ENCODE measurements around the gene KCTD14. TPM values are rescaled to one million over a fixed set of nuclear protein-coding genes. Genes with fewer than 3 reads are reported as not detected.
A peak's percentile ranks its signal among the peaks of the same experiment; 100 is the strongest.

The KCTD14 gene
- total and polyA plus RNA-seq, 2 of the 8 experiments (the other 6 are each of a cell fraction or from before 2014, with no cell fraction given), result 21.6 to 24.9 TPM

DNA sequence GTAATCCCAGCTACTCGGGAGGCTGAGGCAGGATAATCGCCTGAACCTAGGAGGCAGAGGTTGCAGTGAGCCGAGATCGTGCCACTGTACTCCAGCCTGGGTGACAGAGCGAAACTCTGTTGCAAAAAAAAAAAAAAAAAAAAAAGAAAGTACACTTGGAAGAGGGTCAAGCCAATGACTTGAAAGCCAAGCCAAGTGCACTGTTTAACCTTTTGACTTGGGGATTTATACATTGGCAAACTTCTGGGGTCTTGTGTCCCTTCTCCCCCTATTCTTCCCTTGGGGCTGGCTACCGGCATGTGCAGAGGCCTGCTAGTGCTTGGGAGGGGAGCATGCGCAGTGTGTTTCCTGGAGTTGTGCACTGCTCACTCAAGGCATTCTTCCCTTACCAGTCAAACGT is 26.3 kb upstream of the KCTD14 start:
- Histone ChIP-seq H3K14ac (ENCODE audit: insufficient read length) (no peak overlapping the region), H3K36me3 (ENCODE audit: control insufficient read depth in 2 of 4, insufficient read depth in 4 of 4, low read length in 3 of 4) (no peaks in the 10 kb centered on the region), H2BK120ac (replicated peaks; ENCODE audit: low read depth, low read length) (no peak overlapping the region), H3K56ac (replicated peaks; ENCODE audit: insufficient read length, low read depth, low read length) (no peak overlapping the region), H4K20me1 (replicated peaks in 1 of 2; ENCODE audit: control insufficient read depth in 1 of 2, insufficient read depth in 2 of 2, low read length in 2 of 2) (no peaks in the 10 kb centered on the region), H4K8ac (ENCODE audit: extremely low read depth, insufficient read depth, low read length) (no peak overlapping the region), H3K79me1 (ENCODE audit: low read depth, low read length) (no peaks in the 10 kb centered on the region), H4K91ac (replicated peaks; ENCODE audit: insufficient read length, low read length) (no peak overlapping the region), H3K4me3 (ENCODE audit: extremely low read depth in 1 of 4, insufficient read depth in 2 of 4, low read depth in 3 of 4, low read length in 4 of 4) (no peak overlapping the region), H4K5ac (ENCODE audit: insufficient read length, low read depth, low read length) (no peak overlapping the region), H3K27me3 (replicated peaks in 1 of 4; ENCODE audit: control insufficient read depth in 3 of 4, extremely low read depth in 1 of 4, insufficient read depth in 3 of 4, low read length in 3 of 4) (no peaks in the 10 kb centered on the region), H3K23ac (ENCODE audit: insufficient read length) (no peak overlapping the region), H3K79me2 (ENCODE audit: control insufficient read depth in 1 of 2, insufficient read depth in 2 of 2, low read length in 2 of 2) (no peaks in the 10 kb centered on the region), H3K27ac (ENCODE audit: low read depth, low read length) (no peak overlapping the region), H2BK5ac (ENCODE audit: low read depth, low read length) (no peak overlapping the region), H2AFZ (ENCODE audit: low read length) (no peak overlapping the region), H2BK15ac (ENCODE audit: low read length) (peak overlapping the region; percentile 61; the same call in 1 of the 2 replicates), H3K9ac (replicated peaks in 1 of 4; ENCODE audit: extremely low read depth in 1 of 4, low read depth in 3 of 4, low read length in 3 of 4) (no peak overlapping the region), H3K4me2 (ENCODE audit: insufficient read depth in 1 of 2, low read depth in 2 of 2, low read length in 2 of 2) (no peak overlapping the region), H3K18ac (ENCODE audit: extremely low read depth, low read length) (no peak overlapping the region), H2AK5ac (ENCODE audit: low read depth, low read length) (no peak overlapping the region), H3K4ac (replicated peaks; ENCODE audit: insufficient read length, low read depth, low read length) (no peak overlapping the region), H3K4me1 (replicated peaks in 1 of 4; ENCODE audit: control insufficient read depth in 3 of 4, insufficient read depth in 4 of 4, low read length in 3 of 4) (peaks cover 0 to 10% (median under 1%) of the 10 kb centered on the region in 4 experiments; a peak in 4 of 7 replicates), H2BK20ac (ENCODE audit: low read length) (no peak overlapping the region), H3K23me2 (ENCODE audit: low read depth, low read length) (peaks cover 2% of the 10 kb centered on the region; the same call in 1 of the 2 replicates), H3K9me3 (ENCODE audit: insufficient read depth in 2 of 2, low read depth in 1 of 2, low read length in 1 of 2) (no peaks in the 10 kb centered on the region), H2BK12ac (ENCODE audit: low read depth, low read length) (no peak overlapping the region)
- ChIA-PET CTCF (ENCODE audit: partially characterized antibody) (interaction anchor here (1.1 kb wide), 1 partner anchor 28 kb away, joined by 4 read pairs; no protein-coding TSS in a partner anchor), POLR2A (ENCODE audit: partially characterized antibody) (interaction anchor here (1.0 to 1.6 kb wide), 3 partner anchors 29 to 55 kb away, joined by 3 to 5 read pairs (median 4); partner anchors contain the start of genes INTS4 and NDUFC2)
- WGBS, 2 experiments (ENCODE audit: extremely low coverage in 1 of 2, insufficient coverage in 1 of 2, insufficient read length in 1 of 2, insufficient replicate concordance in 2 of 2, low coverage in 1 of 2, low lambda C conversion rate in 2 of 2, missing lambda C conversion rate in 1 of 2), result 87% methylated on average over 6 of the region's 8 CpGs; no CpG with 5 or more reads in 1 of the 2 experiments
- DNase-seq (ENCODE audit: low read depth in 1 of 2, low spot score in 2 of 2), result no peak
- FAIRE-seq, result no peak
- no peak for TF ChIP-seq POU5F1 (IDR thresholded peaks at IDR 0.05; ENCODE audit: low read depth, low read length)
- no peak for TF ChIP-seq TAF1 (IDR thresholded peaks at IDR 0.05; ENCODE audit: low read depth, low read length)
- TF ChIP-seq E2F6 (IDR thresholded peaks at IDR 0.05), result no peak
- no peak for TF ChIP-seq SIX5 (IDR thresholded peaks at IDR 0.05; ENCODE audit: low read depth, low read length)
- no peak for TF ChIP-seq CHD1 (IDR thresholded peaks at IDR 0.05; ENCODE audit: low read depth, low read length)
- TF ChIP-seq TCF12 (IDR thresholded peaks at IDR 0.05; ENCODE audit: low read depth, low read length), result no peak
- no peak for TF ChIP-seq SP2 (IDR thresholded peaks at IDR 0.05; ENCODE audit: low read length)
- TF ChIP-seq KDM4A (IDR thresholded peaks at IDR 0.05; ENCODE audit: low read depth, low read length, severe bottlenecking), result no peak
- no peak for TF ChIP-seq RNF2 (IDR thresholded peaks at IDR 0.05; ENCODE audit: borderline replicate concordance, low read depth, low read length, missing control alignments, poor library complexity, severe bottlenecking)
- no peak for TF ChIP-seq SIN3A (conservative IDR thresholded peaks at IDR 0.05 in 1 of 2, IDR thresholded peaks at IDR 0.05 in 1 of 2; ENCODE audit: low read depth in 1 of 2, low read length in 2 of 2)
- TF ChIP-seq USF2 (IDR thresholded peaks at IDR 0.05; ENCODE audit: low read length), result no peak
- no peak for TF ChIP-seq TEAD4 (IDR thresholded peaks at IDR 0.05; ENCODE audit: low read depth, low read length)
